Measurements from ENCODE around the gene CCL18.

GRCh38 chr17:36014946-36015345 lies 49.1 kb upstream of the CCL18 start:
- TF ChIP-seq CTCF (IDR thresholded peaks at IDR 0.05) (no peak), RAD21 (IDR thresholded peaks at IDR 0.05; ENCODE audit: low read length) (no peak), NFIC (IDR thresholded peaks at IDR 0.05; ENCODE audit: borderline replicate concordance) (no peak), CHD2 (IDR thresholded peaks at IDR 0.05; ENCODE audit: low read length, partially characterized antibody) (no peak), ZBTB33 (IDR thresholded peaks at IDR 0.05; ENCODE audit: borderline replicate concordance, low read depth) (no peak), POLR2AphosphoS5 (IDR thresholded peaks at IDR 0.05; ENCODE audit: low read depth, low read length) (no peak), USF2 (IDR thresholded peaks at IDR 0.05; ENCODE audit: borderline replicate concordance, low read depth, low read length) (no peak), MXI1 (IDR thresholded peaks at IDR 0.05; ENCODE audit: low read depth, low read length) (no peak), EP300 (IDR thresholded peaks at IDR 0.05; ENCODE audit: borderline replicate concordance in 1 of 2, low read depth in 1 of 2, low read length in 1 of 2) (no peak), RFX5 (IDR thresholded peaks at IDR 0.05; ENCODE audit: low read length) (no peak), RXRA (IDR thresholded peaks at IDR 0.05; ENCODE audit: borderline replicate concordance, low read depth) (no peak), SIN3A (IDR thresholded peaks at IDR 0.05; ENCODE audit: borderline replicate concordance, low read depth, low read length) (no peak), YY1 (IDR thresholded peaks at IDR 0.05; ENCODE audit: low read depth) (no peak)
